ENCODE data around the gene IGLL1.

GRCh38 chr22:23556026-23556620 lies 24.0 kb downstream of the IGLL1 start:
- TF ChIP-seq POLR2A (IDR thresholded peaks at IDR 0.05) (no peak), CTCF (IDR thresholded peaks at IDR 0.05) (no peak), POLR2AphosphoS5 (IDR thresholded peaks at IDR 0.05) (no peak)
